A549 (cell line): Measurements from ENCODE around the gene CD46. TPM values are rescaled to one million over a fixed set of nuclear protein-coding genes. Genes with fewer than 3 reads are reported as not detected.

ENCODE experiments used
- ATAC-seq, 2 experiments: fragments of 200-7000 bp in 1 of 2; fragments of >200 bp in 1 of 2; cut with Nextera tagmentation in 1 of 2; cut with Tn5 transposase in 1 of 2; 3 replicates each; pipeline versions ENCODE4 v1.8.0 to v1.9.1; 2018 to 2020; ENCODE audit warnings: mild to moderate bottlenecking in 1 of 2, moderate library complexity in 1 of 2
- CTCF ChIA-PET: fragments of 300-600 bp; sonication (Branson Sonifier 250); formaldehyde crosslinking; extraction: SDS; loops from one replicate; lab custom pipeline; 2021; ENCODE audit warnings: antibody characterized with exemption, inconsistent platforms; lab: Yijun Ruan, JAX
- POLR2A ChIA-PET: fragments of 350-600 bp; formaldehyde crosslinking; extraction: SDS; loops from one replicate; lab custom pipeline; 2021; ENCODE audit warnings: antibody characterized with exemption, inconsistent platforms; lab: Yijun Ruan, JAX
- DNase-seq, 2 experiments: peaks; one replicate each; pipeline versions ENCODE4 v3.0.0 to v3.0.0-alpha.2; 2011 to 2016; ENCODE audit warnings: low read depth in 1 of 2, low spot score in 1 of 2
- FAIRE-seq: peaks from 2 replicates; lab custom pipeline; 2011; peaks lifted over from hg19 to GRCh38; lab: Jason Lieb, UNC
- H3K27ac ChIP-seq, 2 experiments: fragments of >200 bp; sonication (Bioruptor Twin); formaldehyde crosslinking; 3 replicates each; pipeline ENCODE4 v1.5.1; 2016 to 2017
- H3K4me1 ChIP-seq: fragments of >200 bp; sonication (Bioruptor Twin); formaldehyde crosslinking; 3 replicates; pipeline ENCODE4 v1.6.1; 2016
- H3K4me2 ChIP-seq: fragments of >200 bp; sonication (Bioruptor Twin); formaldehyde crosslinking; 3 replicates; pipeline ENCODE4 v1.6.1; 2016
- H3K4me3 ChIP-seq: fragments of >200 bp; sonication (Bioruptor Twin); formaldehyde crosslinking; 3 replicates; pipeline ENCODE4 v1.5.1; 2016
- H3K9me3 ChIP-seq: fragments of >200 bp; sonication (Bioruptor Twin); formaldehyde crosslinking; 3 replicates; pipeline ENCODE4 v1.6.1; 2016
- BHLHE40 ChIP-seq: IDR thresholded peaks from 2 replicates; pipeline ENCODE4 v1.6.1; 2012; ENCODE audit warnings: low read depth, low read length, inconsistent platforms
- CBX2 ChIP-seq: fragments of 200-600 bp; sonication (generic); IDR thresholded peaks from 2 replicates; pipeline ENCODE4 v1.6.1; 2016; ENCODE audit warnings: low read depth, mild to moderate bottlenecking, borderline replicate concordance
- CBX8 ChIP-seq: fragments of 200-600 bp; sonication (generic); IDR thresholded peaks from 2 replicates; pipeline ENCODE4 v1.6.1; 2016
- CHD2 ChIP-seq: fragments of 150-350 bp; IDR thresholded peaks from 2 replicates; pipeline ENCODE4 v1.6.1; 2014; ENCODE audit warnings: low read length; ENCODE audit not compliant: partially characterized antibody
- EHMT2 ChIP-seq: fragments of 200-600 bp; sonication (generic); IDR thresholded peaks from 2 replicates; pipeline ENCODE4 v1.6.1; 2016; ENCODE audit warnings: antibody characterized with exemption, low read depth, mild to moderate bottlenecking, moderate library complexity
- JUN ChIP-seq, 2 experiments: fragments of >200 bp; sonication (Bioruptor Twin); formaldehyde crosslinking; IDR thresholded peaks; 2 replicates in 1 of 2; 3 replicates in 1 of 2; pipeline ENCODE4 v1.6.1; 2016 to 2017
- MAFK ChIP-seq: fragments of 450-650 bp; IDR thresholded peaks from 2 replicates; pipeline ENCODE4 v1.6.1; 2014; ENCODE audit not compliant: partially characterized antibody
- MYC ChIP-seq: IDR thresholded peaks from 2 replicates; pipeline ENCODE4 v1.6.1; 2012; ENCODE audit warnings: mild to moderate bottlenecking, inconsistent platforms, low read length, improper control_type of control experiment, borderline replicate concordance
- NFE2L2 ChIP-seq: fragments of 150-350 bp; conservative IDR thresholded peaks from 2 replicates; pipeline ENCODE4 v1.6.1; 2014; ENCODE audit warnings: low read length
- PHF8 ChIP-seq: fragments of 200-600 bp; sonication (generic); IDR thresholded peaks from 2 replicates; pipeline ENCODE4 v1.6.1; 2016; ENCODE audit warnings: low read depth, mild to moderate bottlenecking, antibody characterized with exemption, moderate library complexity, borderline replicate concordance
- POLR2A ChIP-seq: IDR thresholded peaks from 2 replicates; pipeline ENCODE4 v1.6.1; 2012; ENCODE audit warnings: mild to moderate bottlenecking, low read length
- POLR2AphosphoS2 ChIP-seq: conservative IDR thresholded peaks from 2 replicates; pipeline ENCODE4 v1.6.1; 2012; ENCODE audit warnings: low read length, improper control_type of control experiment, inconsistent platforms
- RAD21 ChIP-seq, 2 experiments: fragments of >200 bp in 1 of 2; sonication (Bioruptor Twin) in 1 of 2; formaldehyde crosslinking in 1 of 2; IDR thresholded peaks in 1 of 2; conservative IDR thresholded peaks in 1 of 2; 2 replicates in 1 of 2; 3 replicates in 1 of 2; pipeline ENCODE4 v1.6.1; 2012 to 2018; ENCODE audit warnings: inconsistent platforms in 1 of 2
- RARB ChIP-seq: fragments of 250-450 bp; sonication (Bioruptor Pico); IDR thresholded peaks from 2 replicates; pipeline ENCODE4 v1.8.0; 2021; ENCODE audit warnings: mild to moderate bottlenecking, moderate library complexity
- RCOR1 ChIP-seq: fragments of 150-350 bp; IDR thresholded peaks from 2 replicates; pipeline ENCODE4 v1.6.1; 2014; ENCODE audit warnings: antibody characterized with exemption, low read length, low read depth
- RNF2 ChIP-seq: fragments of 200-600 bp; sonication (generic); IDR thresholded peaks from 2 replicates; pipeline ENCODE4 v1.6.1; 2016; ENCODE audit warnings: low read depth, mild to moderate bottlenecking, antibody characterized with exemption, moderate library complexity, borderline replicate concordance
- SREBF2 ChIP-seq: fragments of 450-650 bp; IDR thresholded peaks from 2 replicates; pipeline ENCODE4 v1.6.1; 2014; ENCODE audit warnings: mild to moderate bottlenecking, moderate library complexity
- ZFP36 ChIP-seq: fragments of 450-650 bp; IDR thresholded peaks from 2 replicates; pipeline ENCODE4 v1.6.1; 2014; ENCODE audit warnings: borderline replicate concordance; ENCODE audit not compliant: partially characterized antibody
- WGBS: methylation state at CpG from one replicate; pipeline ENCODE4 v1.1.6; 2017; ENCODE audit errors: missing lambda C conversion rate; 5-methylcytosine and 5-hydroxymethylcytosine counted together
- polyA plus RNA-seq, 4 experiments: library from polyadenylated mRNA; depleted of rRNA in 3 of 4; stranded (reverse); fragments of >200 nt; fragmentation: RNase III in 1 of 4; extraction: RNeasy Plus Mini Kit Qiagen cat#74134 plus additional on column Dnase treatment in 1 of 4; gene quantifications; 2 replicates in 3 of 4; 3 replicates in 1 of 4; pipeline ENCODE4 v1.2.3, GENCODE V29; 2011 to 2017
- TF ChIP-seq, protein P1 (sequence below): IDR thresholded peaks from 2 replicates; pipeline ENCODE4 v1.6.1; 2012
- TF ChIP-seq, protein P2 (sequence below): fragments of 150-350 bp; IDR thresholded peaks from 2 replicates; pipeline ENCODE4 v1.6.1; 2014; ENCODE audit warnings: low read depth, mild to moderate bottlenecking, low read length
- TF ChIP-seq, protein P3 (sequence below): IDR thresholded peaks from 2 replicates; pipeline ENCODE4 v1.6.1; 2012; ENCODE audit warnings: low read depth, borderline replicate concordance
- TF ChIP-seq, protein P4 (sequence below): IDR thresholded peaks from 2 replicates; pipeline ENCODE4 v1.6.1; 2012
- TF ChIP-seq, protein P5 (sequence below): fragments of 450-650 bp; IDR thresholded peaks from 2 replicates; pipeline ENCODE4 v1.6.1; 2014; ENCODE audit warnings: antibody characterized with exemption

The CD46 gene
- polyA plus RNA-seq, 2 of the 4 experiments (the other 2 are of a cell fraction) = 142 to 239 TPM

DNA sequence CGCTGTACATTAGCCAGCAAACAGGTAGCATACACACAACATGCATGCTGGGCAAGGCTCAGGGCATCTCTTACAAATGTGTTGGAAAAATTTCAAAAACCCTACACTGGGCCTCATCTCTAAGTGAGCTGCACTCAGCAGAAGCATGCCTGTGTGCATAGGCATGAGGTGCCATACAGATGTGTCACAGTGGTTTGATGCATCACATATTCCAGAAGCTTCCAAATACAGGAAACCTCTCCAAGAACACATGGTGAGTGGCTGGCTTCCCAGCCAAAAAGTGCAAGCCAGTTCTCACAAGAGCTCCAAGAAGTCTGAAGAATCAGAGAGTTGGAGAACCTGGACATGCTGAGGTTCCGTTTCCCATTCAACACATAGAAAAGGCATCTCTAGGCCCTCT lies 58.3 kb downstream of the CD46 start:
- POLR2A ChIA-PET = interaction anchor here (1.1 kb wide), 1 partner anchor 13 kb away, joined by 9 read pairs; no protein-coding TSS in a partner anchor
- CTCF ChIA-PET = interaction anchor here (1.1 to 2.7 kb wide), 7 partner anchors 10 to 154 kb away, joined by 3 to 32 read pairs (median 9); no protein-coding TSS in a partner anchor
- Histone ChIP-seq H3K9me3 (no peaks in the 10 kb centered on the region), H3K4me3 (no peak overlapping the region), H3K4me2 (no peak overlapping the region), H3K4me1 (peaks cover 37% of the 10 kb centered on the region), H3K27ac (no peak overlapping the region)
- no peak for FAIRE-seq
- TF ChIP-seq PHF8 (no peak), ZFP36 (no peak), SREBF2 (no peak), POLR2A (no peak), MYC (no peak), MAFK (no peak), CBX8 (no peak), RCOR1 (no peak), JUN (IDR thresholded peaks at IDR 0.05) (no peak), RAD21 (conservative IDR thresholded peaks at IDR 0.05 in 1 of 2, IDR thresholded peaks at IDR 0.05 in 1 of 2) (no peak), CHD2 (no peak), BHLHE40 (no peak), RNF2 (no peak), NFE2L2 (no peak), RARB (CRISPR knock-in tag) (no peak), EHMT2 (no peak), POLR2AphosphoS2 (no peak)
- TF ChIP-seq, protein P1, sequence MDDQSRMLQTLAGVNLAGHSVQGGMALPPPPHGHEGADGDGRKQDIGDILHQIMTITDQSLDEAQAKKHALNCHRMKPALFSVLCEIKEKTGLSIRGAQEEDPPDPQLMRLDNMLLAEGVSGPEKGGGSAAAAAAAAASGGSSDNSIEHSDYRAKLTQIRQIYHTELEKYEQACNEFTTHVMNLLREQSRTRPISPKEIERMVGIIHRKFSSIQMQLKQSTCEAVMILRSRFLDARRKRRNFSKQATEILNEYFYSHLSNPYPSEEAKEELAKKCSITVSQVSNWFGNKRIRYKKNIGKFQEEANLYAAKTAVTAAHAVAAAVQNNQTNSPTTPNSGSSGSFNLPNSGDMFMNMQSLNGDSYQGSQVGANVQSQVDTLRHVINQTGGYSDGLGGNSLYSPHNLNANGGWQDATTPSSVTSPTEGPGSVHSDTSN = no peak
- TF ChIP-seq, protein P2, sequence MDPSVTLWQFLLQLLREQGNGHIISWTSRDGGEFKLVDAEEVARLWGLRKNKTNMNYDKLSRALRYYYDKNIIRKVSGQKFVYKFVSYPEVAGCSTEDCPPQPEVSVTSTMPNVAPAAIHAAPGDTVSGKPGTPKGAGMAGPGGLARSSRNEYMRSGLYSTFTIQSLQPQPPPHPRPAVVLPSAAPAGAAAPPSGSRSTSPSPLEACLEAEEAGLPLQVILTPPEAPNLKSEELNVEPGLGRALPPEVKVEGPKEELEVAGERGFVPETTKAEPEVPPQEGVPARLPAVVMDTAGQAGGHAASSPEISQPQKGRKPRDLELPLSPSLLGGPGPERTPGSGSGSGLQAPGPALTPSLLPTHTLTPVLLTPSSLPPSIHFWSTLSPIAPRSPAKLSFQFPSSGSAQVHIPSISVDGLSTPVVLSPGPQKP = no peak
- TF ChIP-seq, protein P3, sequence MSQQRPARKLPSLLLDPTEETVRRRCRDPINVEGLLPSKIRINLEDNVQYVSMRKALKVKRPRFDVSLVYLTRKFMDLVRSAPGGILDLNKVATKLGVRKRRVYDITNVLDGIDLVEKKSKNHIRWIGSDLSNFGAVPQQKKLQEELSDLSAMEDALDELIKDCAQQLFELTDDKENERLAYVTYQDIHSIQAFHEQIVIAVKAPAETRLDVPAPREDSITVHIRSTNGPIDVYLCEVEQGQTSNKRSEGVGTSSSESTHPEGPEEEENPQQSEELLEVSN = no peak
- ATAC-seq = no peak
- 93% methylated on average over 2 of the region's 2 CpGs for WGBS
- no peak for DNase-seq

DNA sequence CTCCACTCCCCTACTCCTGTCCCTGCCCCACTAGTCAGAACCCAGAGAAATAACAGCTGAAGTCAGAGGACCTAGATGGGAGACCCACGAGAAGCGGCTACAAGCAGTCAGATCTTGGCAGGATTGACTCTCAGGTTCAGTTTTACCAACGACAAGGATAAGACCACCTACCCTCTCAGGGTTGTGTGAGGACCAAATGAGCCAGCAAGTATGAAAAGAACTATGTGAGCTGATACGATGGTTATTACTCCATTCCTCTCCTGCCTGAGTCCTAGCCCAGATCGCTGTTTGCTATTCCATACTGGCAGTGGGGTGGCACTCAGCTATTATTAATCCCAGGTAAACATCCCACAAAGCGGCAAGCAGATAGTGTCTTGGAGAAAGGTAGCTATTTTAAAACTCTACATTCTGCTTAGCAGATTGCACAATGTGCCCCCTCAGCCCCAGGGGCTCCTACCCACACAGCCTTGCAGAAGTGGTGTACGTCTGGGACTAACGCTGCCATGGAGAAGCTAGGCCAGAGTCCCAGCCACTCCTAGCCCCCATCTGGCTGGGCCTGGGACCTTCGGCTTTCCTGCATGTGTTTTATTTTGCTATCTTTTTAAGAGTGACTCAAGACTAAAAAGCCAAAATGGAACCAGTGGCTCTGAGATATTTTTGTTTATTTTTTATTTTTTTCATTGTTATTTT lies 58.9 kb downstream of the CD46 start:
- FAIRE-seq (no peak), ATAC-seq (no peak), DNase-seq (no peak)
- WGBS = 90% methylated on average over 9 of the region's 9 CpGs
- Histone ChIP-seq H3K4me3 (no peak overlapping the region), H3K9me3 (no peaks in the 10 kb centered on the region), H3K4me1 (peaks cover 32% of the 10 kb centered on the region), H3K4me2 (no peak overlapping the region), H3K27ac (no peak overlapping the region)
- TF ChIP-seq JUN (IDR thresholded peaks at IDR 0.05) (no peak), CBX2 (no peak)
- TF ChIP-seq, protein P4, sequence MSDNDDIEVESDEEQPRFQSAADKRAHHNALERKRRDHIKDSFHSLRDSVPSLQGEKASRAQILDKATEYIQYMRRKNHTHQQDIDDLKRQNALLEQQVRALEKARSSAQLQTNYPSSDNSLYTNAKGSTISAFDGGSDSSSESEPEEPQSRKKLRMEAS = no peak
- TF ChIP-seq, protein P5, sequence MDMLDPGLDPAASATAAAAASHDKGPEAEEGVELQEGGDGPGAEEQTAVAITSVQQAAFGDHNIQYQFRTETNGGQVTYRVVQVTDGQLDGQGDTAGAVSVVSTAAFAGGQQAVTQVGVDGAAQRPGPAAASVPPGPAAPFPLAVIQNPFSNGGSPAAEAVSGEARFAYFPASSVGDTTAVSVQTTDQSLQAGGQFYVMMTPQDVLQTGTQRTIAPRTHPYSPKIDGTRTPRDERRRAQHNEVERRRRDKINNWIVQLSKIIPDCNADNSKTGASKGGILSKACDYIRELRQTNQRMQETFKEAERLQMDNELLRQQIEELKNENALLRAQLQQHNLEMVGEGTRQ = no peak
- ChIA-PET POLR2A (interaction anchor here (1.1 kb wide), 1 partner anchor 13 kb away, joined by 9 read pairs; no protein-coding TSS in a partner anchor), CTCF (interaction anchor here (1.1 to 2.7 kb wide), 8 partner anchors 9 to 153 kb away, joined by 3 to 32 read pairs (median 7); no protein-coding TSS in a partner anchor)
